ENCODE measurements around the gene SAFB. TPM values are rescaled to one million over a fixed set of nuclear protein-coding genes. Genes with fewer than 3 reads are reported as not detected.
"Not testable (repeated sequence)": the region's sequence is repeated elsewhere in the genome, so short reads cannot be mapped to it uniquely, and the experiment has no call there.

Gene SAFB
- polyA plus RNA-seq, 1 donor = 97.1 TPM

- DNase-seq = peak; percentile 91
Measured at GRCh38 chr19:5686647-5687359, 63.9 kb downstream of the SAFB start.

GRCh38 chr19:5687360-5688198 lies 64.7 kb downstream of the SAFB start:
- no peak for DNase-seq

GRCh38 chr19:5688262-5688881 lies 65.5 kb downstream of the SAFB start:
- DNase-seq = not testable (repeated sequence)

GRCh38 chr19:5690125-5690954 lies 67.5 kb downstream of the SAFB start, which contains the start of gene RPL36:
RPL36 (plus strand) TSS chr19:5690295; CDS start chr19:5690508, 213 bp downstream.
- peak; percentile 98 for DNase-seq

GRCh38 chr19:5690955-5691821 lies 68.3 kb downstream of the SAFB start:
- DNase-seq = peak; percentile 79

GRCh38 chr19:5691822-5692722 lies 69.2 kb downstream of the SAFB start:
- DNase-seq = no peak

GRCh38 chr19:5692723-5693194 lies 69.9 kb downstream of the SAFB start:
- DNase-seq = no peak

GRCh38 chr19:5693195-5694166 lies 70.6 kb downstream of the SAFB start:
- DNase-seq = no peak

- no peak for DNase-seq
Measured at GRCh38 chr19:5694167-5694955, 71.5 kb downstream of the SAFB start.

- no peak for DNase-seq
Measured at GRCh38 chr19:5694956-5695648, 72.2 kb downstream of the SAFB start.

- DNase-seq = no peak
Measured at GRCh38 chr19:5695649-5696195, 72.8 kb downstream of the SAFB start.

GRCh38 chr19:5696196-5697021 lies 73.5 kb downstream of the SAFB start:
- DNase-seq = no peak

- DNase-seq = no peak
Measured at GRCh38 chr19:5697022-5697889, 74.4 kb downstream of the SAFB start.

GRCh38 chr19:5697890-5698634 lies 75.2 kb downstream of the SAFB start:
- no peak for DNase-seq
